ACC112 (cell line): ENCODE measurements around the gene TGM2.

Experiments used
- H2AFZ ChIP-seq: fragments of 200-600 bp; sonication (generic); one replicate; pipeline ENCODE4 v1.6.0; 2017; ENCODE audit warnings: antibody characterized with exemption, low read length; ENCODE audit not compliant: unreplicated experiment
- H3K27ac ChIP-seq: fragments of 200-600 bp; sonication (generic); 2 replicates; pipeline ENCODE4 v1.5.1; 2014; ENCODE audit warnings: low read depth, mild to moderate bottlenecking, antibody characterized with exemption, low read length, moderate library complexity
- H3K27me3 ChIP-seq: fragments of 200-600 bp; sonication (generic); 2 replicates; pipeline ENCODE4 v1.6.1; 2014; ENCODE audit warnings: mild to moderate bottlenecking, antibody characterized with exemption, low read length, moderate library complexity, mixed read lengths; ENCODE audit not compliant: insufficient read depth
- H3K36me3 ChIP-seq: fragments of 200-600 bp; sonication (generic); 2 replicates; pipeline ENCODE4 v1.6.1; 2016; ENCODE audit warnings: mild to moderate bottlenecking, antibody characterized with exemption, low read length, moderate library complexity, mixed read lengths; ENCODE audit not compliant: insufficient read depth
- H3K4me1 ChIP-seq: fragments of 200-600 bp; sonication (generic); one replicate; pipeline ENCODE4 v1.6.1; 2016; ENCODE audit warnings: low read length, mixed read lengths; ENCODE audit not compliant: insufficient read depth, unreplicated experiment, control insufficient read depth
- H3K4me3 ChIP-seq: fragments of 200-600 bp; sonication (generic); 2 replicates; pipeline ENCODE4 v1.5.1; 2014; ENCODE audit warnings: mild to moderate bottlenecking, low read depth, low read length
- H3K79me2 ChIP-seq: fragments of 200-600 bp; sonication (generic); one replicate; pipeline ENCODE4 v1.6.0; 2016; ENCODE audit warnings: low read length; ENCODE audit not compliant: control insufficient read depth, unreplicated experiment, insufficient read depth

Gene TGM2

DNA sequence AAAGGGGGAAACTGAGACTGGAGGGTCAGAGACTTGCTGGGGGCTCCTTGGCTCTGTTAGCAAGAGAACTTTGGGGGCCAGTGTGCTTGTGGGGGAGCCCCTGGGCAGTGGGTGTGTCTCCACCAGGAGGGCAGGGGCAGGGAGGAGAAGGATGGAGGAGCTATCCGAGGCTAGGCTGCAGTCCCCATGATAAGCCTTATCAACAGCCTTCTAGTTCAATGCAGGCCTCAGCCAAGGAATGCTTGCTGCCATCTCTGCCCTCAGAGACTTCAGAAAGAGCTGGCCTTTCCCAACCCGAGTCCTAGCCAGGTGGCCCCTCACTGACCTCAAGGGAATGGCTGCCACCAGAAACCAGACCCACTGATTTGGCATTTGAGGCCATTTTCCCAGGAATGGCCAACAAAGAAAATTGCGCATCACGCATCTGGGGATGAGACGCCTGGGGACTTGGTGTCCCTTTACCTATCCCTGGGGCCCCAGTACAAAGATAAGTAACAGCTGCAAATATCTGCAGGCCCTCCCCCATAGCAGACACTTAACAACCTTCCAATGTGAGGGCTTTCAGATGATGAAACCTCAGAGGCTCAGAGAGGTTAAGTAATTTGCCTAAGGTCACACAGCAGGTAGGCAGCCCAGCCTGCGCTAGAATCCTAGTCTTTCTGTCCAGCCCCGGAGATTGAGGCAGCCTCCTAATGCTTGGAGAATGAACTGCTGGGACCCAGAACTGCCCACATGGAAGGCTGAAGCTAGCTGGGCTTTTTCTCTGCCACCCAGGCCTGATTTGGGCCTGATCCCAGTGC, 4.9 kb downstream of the TGM2 start:
- Histone ChIP-seq H3K36me3 (no peaks in the 10 kb centered on the region), H3K4me3 (no peak overlapping the region), H3K4me1 (no peaks in the 10 kb centered on the region), H3K27me3 (no peaks in the 10 kb centered on the region), H3K79me2 (no peaks in the 10 kb centered on the region), H3K27ac (no peak overlapping the region), H2AFZ (no peak overlapping the region)

DNA sequence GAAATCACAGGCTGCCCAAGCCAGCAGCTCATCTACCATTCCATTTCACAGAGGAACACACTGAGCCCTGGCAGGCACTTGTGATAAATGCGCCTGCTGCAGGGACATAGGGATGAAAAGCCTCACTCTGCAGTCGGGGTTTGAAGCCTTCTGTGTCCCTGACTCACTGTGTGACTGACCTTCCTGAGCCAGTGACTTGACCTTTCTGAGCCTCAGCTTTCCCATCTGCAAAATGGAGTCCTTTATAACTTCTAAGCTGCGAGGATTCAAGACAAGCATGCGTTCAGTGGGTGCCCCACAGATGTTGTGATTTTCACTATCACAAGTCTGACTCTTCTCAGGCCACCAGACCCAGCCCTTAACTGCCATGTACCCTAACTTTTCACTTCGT, 5.5 kb downstream of the TGM2 start:
- Histone ChIP-seq H3K36me3 (no peaks in the 10 kb centered on the region), H3K79me2 (no peaks in the 10 kb centered on the region), H3K4me1 (no peaks in the 10 kb centered on the region), H2AFZ (no peak overlapping the region), H3K27me3 (no peaks in the 10 kb centered on the region), H3K4me3 (no peak overlapping the region), H3K27ac (no peak overlapping the region)

GRCh38 chr20:38158701-38159351, 6.2 kb downstream of the TGM2 start:
- H3K4me3 ChIP-seq: no peak overlapping the region
- no peaks in the 10 kb centered on the region for H3K36me3 ChIP-seq
- H3K27ac ChIP-seq: no peak overlapping the region
- no peaks in the 10 kb centered on the region for H3K27me3 ChIP-seq
- no peaks in the 10 kb centered on the region for H3K4me1 ChIP-seq
- no peaks in the 10 kb centered on the region for H3K79me2 ChIP-seq
- H2AFZ ChIP-seq: no peak overlapping the region

DNA sequence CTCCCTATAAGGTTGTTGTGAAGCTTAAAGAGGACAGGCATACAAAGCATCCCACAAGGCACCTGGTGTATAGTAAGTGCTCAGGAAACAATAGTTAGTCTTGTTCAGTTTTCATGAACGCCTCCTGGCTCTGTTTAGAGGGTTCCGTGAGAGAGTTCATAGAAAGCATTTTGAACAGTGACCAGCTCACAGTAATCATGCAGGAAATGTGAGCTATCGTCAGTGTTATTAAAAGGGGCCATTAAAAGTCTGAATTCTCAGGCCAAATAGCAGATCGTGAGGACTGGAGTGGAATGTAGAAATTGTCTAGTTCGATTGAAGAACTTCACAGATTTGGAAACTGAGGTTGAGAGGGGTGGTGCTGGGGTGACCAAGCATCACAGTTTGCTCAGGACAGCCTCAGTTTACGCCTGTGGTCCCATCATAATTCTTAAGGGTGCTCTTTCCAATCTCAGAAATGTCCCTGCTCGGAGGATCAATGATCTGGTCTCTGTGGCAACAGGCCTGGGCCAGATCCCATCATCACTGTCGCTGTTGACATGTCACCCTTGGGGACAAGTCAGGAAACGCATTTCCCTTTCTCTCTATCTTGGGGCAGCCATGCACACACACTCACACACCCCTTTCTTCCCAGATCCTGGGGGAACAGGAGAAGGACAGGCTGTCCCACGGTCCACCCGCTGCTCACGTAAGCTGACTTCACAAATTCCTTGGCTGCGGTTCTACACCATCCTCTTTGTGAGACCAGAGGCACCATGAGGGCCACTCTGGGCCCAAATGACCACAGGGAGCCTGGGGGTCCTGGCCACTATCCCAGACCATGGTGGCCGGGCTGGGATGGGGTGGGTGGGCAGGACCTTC, 7.2 kb downstream of the TGM2 start:
- Histone ChIP-seq H2AFZ (no peak overlapping the region), H3K4me3 (no peak overlapping the region), H3K79me2 (no peaks in the 10 kb centered on the region), H3K4me1 (peaks cover 3% of the 10 kb centered on the region), H3K27ac (no peak overlapping the region), H3K36me3 (no peaks in the 10 kb centered on the region), H3K27me3 (no peaks in the 10 kb centered on the region)

DNA sequence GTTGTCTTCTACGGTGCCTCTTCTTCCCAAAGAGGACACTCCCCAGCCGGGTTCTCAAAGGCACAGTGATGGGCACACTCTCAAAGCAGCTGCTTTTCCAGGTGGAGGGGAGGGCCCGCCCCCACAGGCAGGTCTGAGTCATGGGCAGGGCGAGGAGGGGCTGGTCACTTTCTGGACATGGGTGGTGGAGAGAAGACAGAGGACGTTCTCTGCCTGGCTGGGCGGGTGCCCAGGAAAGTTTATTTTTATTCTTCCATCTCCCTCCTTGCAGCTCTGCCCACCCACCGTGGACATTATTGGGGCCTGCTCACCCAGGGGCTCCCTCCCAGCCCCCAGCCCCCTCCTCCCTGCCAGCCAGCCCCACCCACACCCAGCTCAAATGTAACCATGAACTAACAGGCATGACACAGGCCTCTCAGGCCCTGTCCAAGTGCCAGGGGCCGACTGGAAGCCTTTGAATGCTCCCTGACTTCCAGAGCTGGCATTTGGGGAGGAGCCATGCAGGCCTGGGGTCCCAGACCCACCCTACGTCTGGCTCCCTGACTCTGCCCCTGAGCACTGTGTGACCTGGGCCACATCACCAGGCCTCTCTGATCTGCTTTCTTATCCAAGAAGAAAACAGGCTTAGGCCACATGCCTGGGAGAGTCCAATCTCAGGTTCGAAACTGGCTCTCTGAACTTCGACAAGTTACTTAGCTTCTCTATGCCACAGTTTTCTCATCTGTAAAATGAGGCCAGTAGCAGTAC, 8.0 kb downstream of the TGM2 start:
- no peaks in the 10 kb centered on the region for H3K79me2 ChIP-seq
- H2AFZ ChIP-seq: no peak overlapping the region
- no peaks in the 10 kb centered on the region for H3K36me3 ChIP-seq
- no peaks in the 10 kb centered on the region for H3K27me3 ChIP-seq
- H3K27ac ChIP-seq: no peak overlapping the region
- H3K4me1 ChIP-seq: peaks cover 11% of the 10 kb centered on the region
- no peak overlapping the region for H3K4me3 ChIP-seq

- Histone ChIP-seq H3K4me1 (peaks cover 15% of the 10 kb centered on the region), H3K4me3 (no peak overlapping the region), H3K27ac (no peak overlapping the region), H2AFZ (no peak overlapping the region), H3K27me3 (no peaks in the 10 kb centered on the region), H3K36me3 (no peaks in the 10 kb centered on the region), H3K79me2 (no peaks in the 10 kb centered on the region)
These were observed 8.8 kb downstream of the TGM2 start for GRCh38 chr20:38156280-38156679.

DNA sequence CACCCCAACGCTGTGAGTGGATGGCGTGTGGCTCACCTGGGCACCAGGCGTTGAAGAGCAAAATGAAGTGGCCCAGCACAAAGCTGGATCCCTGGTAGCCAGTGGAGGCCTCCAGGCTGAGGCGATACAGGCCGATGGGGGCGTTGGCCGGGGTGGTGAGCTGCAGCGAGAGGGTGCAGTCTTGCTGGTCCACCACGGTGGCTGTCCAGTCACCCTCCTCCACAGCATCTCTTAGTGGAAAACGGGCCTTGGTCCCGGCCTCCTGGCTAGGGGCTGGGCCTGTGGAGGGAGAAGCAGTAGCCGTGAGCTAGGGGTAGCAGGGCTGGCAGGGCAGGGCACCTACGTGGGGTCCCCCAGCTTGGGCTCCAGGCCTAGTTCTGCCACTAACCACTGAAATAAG, 9.3 kb downstream of the TGM2 start:
- H3K27me3 ChIP-seq: no peaks in the 10 kb centered on the region
- H3K4me1 ChIP-seq: peaks cover 15% of the 10 kb centered on the region
- H3K27ac ChIP-seq: no peak overlapping the region

DNA sequence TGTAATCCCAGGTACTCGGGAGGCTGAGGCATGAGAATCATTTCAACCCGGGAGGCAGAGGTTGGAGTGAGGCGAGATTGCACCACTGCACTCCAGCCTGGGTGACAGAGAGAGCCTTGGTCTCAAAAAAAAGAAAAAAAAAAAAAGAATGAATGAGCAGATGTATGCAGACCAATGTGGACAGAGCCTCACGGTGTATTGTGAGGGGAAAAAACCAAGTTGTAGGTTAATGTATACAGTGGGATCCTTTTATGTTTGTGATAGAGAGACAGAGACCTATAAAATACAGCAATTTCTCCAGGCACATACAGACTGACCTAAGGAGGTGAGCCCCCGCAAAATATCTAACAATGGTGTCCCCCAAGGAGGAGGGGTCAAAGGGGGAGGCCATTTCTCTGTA, 11.7 kb downstream of the TGM2 start:
- Histone ChIP-seq H3K79me2 (no peaks in the 10 kb centered on the region), H3K4me1 (peaks cover 15% of the 10 kb centered on the region), H3K27me3 (no peaks in the 10 kb centered on the region), H3K4me3 (no peak overlapping the region), H3K27ac (no peak overlapping the region), H3K36me3 (no peaks in the 10 kb centered on the region), H2AFZ (no peak overlapping the region)

More for the DNA sequence above, 9.3 kb downstream of the TGM2 start:
- H2AFZ ChIP-seq: no peak overlapping the region
- no peaks in the 10 kb centered on the region for H3K36me3 ChIP-seq
- H3K79me2 ChIP-seq: no peaks in the 10 kb centered on the region
- H3K4me3 ChIP-seq: no peak overlapping the region

GRCh38 chr20:38152621-38153221, 12.3 kb downstream of the TGM2 start:
- Histone ChIP-seq H3K36me3 (no peaks in the 10 kb centered on the region), H3K4me3 (peak overlapping the region; percentile 13; the same call in 1 of the 2 replicates)

DNA sequence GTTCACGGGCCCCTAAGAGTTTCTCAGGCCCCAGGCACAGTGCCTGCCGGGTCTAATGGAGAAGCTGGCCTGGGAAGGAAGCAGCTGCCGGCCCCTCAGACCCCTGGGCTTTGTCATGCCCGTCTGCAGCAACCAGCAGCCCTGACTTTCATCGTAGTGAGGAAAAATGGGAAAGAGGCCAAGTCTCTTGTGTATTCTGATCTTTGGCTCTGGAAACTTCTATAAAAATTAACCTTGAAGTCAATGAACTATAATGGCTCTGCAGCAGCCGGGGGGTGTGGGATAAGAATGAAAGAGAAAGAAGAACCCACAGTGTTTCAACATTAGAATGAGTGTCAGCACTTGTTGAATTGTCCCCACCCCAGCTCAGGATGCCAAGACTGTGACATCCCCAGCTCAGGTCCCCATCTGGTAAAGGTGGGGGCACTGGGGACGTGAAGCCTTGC, 12.9 kb downstream of the TGM2 start:
- no peaks in the 10 kb centered on the region for H3K27me3 ChIP-seq
- no peaks in the 10 kb centered on the region for H3K36me3 ChIP-seq
- H3K4me3 ChIP-seq: peak overlapping the region; percentile 13; the same call in 1 of the 2 replicates
- peaks cover 15% of the 10 kb centered on the region for H3K4me1 ChIP-seq
- peak overlapping the region; percentile 48 for H3K27ac ChIP-seq
- H2AFZ ChIP-seq: peak overlapping the region; percentile 45
- H3K79me2 ChIP-seq: no peaks in the 10 kb centered on the region

More at GRCh38 chr20:38152621-38153221, 12.3 kb downstream of the TGM2 start:
- Histone ChIP-seq H2AFZ (peak overlapping the region; percentile 10), H3K79me2 (no peaks in the 10 kb centered on the region), H3K27me3 (no peaks in the 10 kb centered on the region), H3K4me1 (peaks cover 15% of the 10 kb centered on the region), H3K27ac (peak overlapping the region; percentile 48)
